GM18499 (cell line): ENCODE measurements around the gene CRACDL.

Experiments
- ATAC-seq: cut with Tn5 transposase; IDR thresholded peaks from one replicate; pipeline ENCODE4 v1.9.1; 2021; ENCODE audit warnings: moderate number of reproducible peaks; ENCODE audit not compliant: insufficient read depth, unreplicated experiment

The CRACDL gene

DNA sequence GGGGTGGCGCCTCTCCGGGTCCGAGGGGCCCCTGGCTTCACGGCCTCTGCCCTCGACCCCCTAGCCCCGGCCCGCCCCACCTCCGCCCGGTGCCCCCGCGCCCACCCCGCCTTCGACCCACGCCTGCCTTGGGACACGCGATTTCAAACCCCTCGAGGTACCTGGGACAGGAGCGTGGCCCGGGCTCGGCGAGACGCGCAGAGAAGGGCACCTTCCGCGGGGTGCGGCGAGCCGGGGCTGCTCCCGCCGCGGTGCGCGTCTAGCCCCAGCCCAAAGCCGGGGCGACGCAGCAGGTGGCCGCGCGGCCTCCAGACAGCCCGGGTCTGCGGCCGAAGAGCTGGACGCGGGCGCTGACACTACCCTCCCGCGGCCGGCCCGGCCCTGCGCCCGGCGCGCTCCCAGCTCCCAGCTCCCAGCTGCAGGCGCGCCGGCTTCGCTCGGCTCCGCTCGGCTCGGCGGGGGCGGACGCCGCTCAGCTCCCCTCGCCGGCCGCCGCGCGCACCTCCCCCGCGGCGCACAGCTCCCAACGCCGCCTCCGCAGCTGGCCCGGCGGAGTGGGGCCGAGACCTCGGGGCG lies at the start of gene CRACDL:
CRACDL (minus strand) TSS at position 449 of the 576 bp plus-strand sequence. CDS start 89,425 bp downstream, outside the sequence.
- no peak for ATAC-seq

- ATAC-seq = no peak
Measured at GRCh38 chr2:98975611-98976010, 39.6 kb upstream of the CRACDL start.

DNA sequence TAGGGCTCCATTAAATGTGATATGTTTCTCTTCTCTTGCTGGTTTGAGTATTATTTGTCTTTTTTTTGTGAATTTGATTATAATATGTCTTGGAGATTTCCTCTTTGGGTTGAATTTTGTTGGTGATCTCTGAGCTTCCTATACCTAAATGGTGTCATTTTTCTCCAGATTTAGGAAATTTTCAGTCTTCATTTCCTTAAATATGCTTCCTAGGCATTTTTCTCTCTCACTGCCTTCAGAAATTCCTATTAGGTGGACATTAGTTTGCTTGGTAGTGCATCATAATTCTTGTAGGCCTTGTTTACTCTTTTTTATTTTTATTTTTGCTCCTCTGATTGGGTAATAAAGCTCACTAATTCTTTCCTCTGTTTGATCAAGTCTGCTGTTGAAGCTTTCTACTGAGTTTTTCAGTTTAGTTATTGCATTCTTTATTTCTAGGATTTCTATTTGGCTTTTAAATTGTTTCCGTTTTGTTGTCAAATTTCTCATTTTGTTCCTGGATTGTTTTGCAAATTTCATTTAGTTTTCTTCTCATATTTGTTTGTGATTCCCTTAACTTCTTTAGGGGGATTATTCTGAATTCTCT lies 36.6 kb upstream of the CRACDL start:
- no peak for ATAC-seq

GRCh38 chr2:98959810-98960507 lies 23.9 kb upstream of the CRACDL start:
- no peak for ATAC-seq

GRCh38 chr2:98952966-98953365 lies 16.9 kb upstream of the CRACDL start:
- ATAC-seq = no peak

- no peak for ATAC-seq
Measured at GRCh38 chr2:98948956-98949739, 13.1 kb upstream of the CRACDL start.

- ATAC-seq = no peak
Measured at GRCh38 chr2:98947554-98947953, 11.5 kb upstream of the CRACDL start.

- no peak for ATAC-seq
Measured at GRCh38 chr2:98946855-98947254, 10.8 kb upstream of the CRACDL start.

- no peak for ATAC-seq
Measured at GRCh38 chr2:98944775-98945174, 8.8 kb upstream of the CRACDL start.

- no peak for ATAC-seq
Measured at GRCh38 chr2:98940102-98940501, 4.1 kb upstream of the CRACDL start.

DNA sequence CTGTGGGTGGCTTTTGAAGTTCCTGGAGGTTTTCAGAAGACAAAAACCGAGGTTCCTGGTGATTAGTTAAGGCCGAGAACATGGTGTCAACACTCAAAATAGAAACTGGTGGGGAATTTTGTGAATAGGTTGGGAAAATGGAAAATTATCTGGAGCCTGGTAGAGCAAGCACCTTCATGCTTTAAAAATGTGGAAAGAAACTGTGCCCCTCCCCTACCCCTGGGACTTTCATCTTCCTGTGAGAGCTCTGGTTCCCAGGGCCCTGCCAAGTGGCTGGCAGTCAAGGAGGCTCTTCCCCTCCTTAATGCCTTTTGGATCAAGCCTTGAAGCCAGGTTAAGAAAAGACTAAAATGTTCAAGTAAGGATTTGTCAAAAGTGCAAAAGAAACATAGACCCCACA lies 1.9 kb upstream of the CRACDL start:
- ATAC-seq = no peak

DNA sequence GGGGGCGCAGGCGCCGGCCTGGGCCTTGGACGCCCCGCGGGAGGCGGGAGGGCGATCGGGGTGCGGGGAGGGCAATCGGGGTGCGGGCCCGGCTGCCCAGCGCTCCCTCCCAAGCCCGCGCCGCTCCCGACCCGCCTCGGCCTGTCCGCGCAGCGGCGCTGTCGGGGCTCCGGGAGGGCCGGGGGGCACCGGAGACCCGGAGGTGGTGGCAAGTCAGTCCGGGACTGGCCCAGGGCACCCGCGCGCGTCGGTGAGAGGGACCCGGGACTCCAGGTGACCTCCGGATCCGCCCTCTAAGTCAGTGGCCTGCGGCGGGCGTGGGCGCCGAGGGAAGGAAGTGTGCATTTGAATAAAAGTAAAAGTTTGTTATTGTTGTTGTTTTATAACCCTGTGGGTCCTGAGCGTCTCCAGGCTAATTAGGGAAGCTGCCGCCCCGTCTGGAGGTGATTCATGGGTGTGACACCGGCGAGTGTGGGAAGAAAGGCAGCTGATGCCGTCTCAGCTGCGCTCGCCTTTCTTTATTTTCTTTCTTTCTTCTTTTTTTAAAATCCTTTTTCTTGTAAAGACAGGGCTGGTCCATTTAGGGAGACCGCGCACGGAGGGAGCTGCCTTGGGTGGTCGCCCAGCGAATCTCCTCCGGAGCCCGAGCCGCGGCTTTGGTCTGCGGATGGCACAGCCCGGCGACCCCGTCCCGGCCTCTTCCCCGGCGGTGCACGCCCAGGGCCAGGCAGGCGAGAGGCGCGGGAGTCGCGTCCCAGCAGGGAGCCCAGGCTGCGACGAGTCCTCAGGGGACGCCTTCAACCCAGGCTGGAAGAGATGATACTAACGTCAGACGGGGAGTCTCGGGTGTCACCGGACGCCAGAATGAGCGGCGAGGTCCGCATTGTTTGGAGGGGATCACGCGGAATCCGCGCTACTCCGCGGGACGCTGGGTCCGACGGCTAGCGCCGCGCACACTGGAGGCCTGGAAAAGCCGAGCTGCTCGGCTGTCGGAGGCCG lies 627 bp upstream of the CRACDL start:
- ATAC-seq = no peak

- no peak for ATAC-seq
Measured at GRCh38 chr2:98935111-98935770, 784 bp downstream of the CRACDL start.

GRCh38 chr2:98932778-98933343 lies 3.2 kb downstream of the CRACDL start:
- ATAC-seq = no peak

DNA sequence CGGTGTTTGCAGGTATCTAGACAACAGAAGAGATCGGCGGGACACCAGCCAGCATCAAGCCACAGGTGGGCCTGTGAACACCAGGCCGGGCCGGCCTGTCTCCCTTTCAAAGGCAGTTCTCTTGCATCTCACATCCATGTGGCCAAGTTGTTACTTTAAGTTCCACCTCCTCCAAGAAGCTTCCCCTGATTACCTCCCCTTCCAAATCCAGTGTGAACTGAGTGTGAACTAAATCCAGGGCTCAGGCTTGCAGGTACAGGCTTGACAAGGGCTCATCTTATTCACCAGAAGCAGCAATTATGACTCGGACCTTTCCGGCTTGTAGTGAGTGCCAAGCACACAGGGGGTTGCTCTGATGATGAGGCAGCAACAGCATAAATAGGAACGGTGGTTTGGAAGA lies 3.9 kb downstream of the CRACDL start:
- ATAC-seq = no peak

DNA sequence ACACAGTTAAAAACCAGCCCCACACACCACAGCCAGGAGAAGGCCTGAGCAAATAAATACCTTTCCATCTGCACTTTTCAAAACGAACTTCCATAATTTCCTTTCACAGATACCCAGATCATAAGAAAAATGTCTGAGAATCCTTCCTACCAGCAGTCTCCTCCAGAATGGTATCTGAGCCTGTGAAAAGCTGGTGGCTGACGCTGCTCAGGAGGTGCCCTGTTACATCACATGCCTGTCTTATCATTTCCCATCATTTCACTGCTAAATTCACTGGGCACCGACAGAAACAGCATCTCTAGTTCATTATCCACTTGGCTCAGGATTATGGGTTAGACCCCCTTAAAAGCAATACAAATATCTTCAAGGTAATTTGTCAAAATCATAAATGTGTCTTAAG lies 4.4 kb downstream of the CRACDL start:
- no peak for ATAC-seq

DNA sequence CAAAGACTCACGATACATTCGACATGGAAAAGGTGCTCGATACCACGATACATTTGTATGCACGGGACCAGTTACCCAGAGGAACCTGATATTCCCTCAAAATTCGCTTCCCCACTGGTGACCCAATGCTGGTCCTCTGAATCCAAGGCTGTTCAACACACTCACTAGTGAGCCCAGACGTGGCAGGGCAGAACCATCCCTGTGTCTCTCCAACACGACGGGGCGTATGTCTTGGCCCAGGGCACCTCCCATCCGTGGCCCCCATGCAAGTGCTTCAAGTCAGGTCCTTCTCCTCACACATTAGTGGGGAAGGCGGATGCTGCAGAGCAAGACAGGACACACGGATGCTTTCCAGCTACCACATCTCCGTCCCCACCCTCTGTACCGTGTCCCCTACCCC lies 6.1 kb downstream of the CRACDL start:
- ATAC-seq = no peak

DNA sequence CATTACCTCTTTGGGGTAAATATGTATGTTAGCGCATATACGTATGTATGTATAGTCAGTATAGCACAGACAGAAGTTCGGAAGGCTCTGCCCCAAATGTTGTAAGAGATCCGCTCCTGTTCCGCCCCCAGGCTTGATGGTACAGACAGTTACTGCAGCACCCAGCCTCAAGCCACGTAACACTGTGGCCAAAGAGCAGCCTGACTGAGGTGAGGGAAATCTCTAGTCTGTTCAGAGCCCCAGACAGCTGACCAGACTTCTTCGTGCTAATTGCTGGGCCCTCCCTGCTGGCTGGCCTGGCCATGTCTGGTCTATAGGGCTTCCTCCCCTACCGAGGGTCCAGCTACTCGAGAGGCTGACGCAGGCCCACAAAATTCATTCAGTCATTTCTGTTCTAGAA lies 7.8 kb downstream of the CRACDL start:
- no peak for ATAC-seq

GRCh38 chr2:98927027-98927426 lies 9.0 kb downstream of the CRACDL start:
- ATAC-seq = no peak
